PFSK-1 (cell line): ENCODE results near the gene MYH7B. TPM values are rescaled to one million over a fixed set of nuclear protein-coding genes. Genes with fewer than 3 reads are reported as not detected.

ENCODE experiments used
- FOXP2 ChIP-seq: optimal IDR thresholded peaks from 2 replicates; pipeline ENCODE3; 2011; ENCODE audit warnings: borderline replicate concordance, control low read depth, inconsistent platforms; ENCODE audit not compliant: insufficient read depth; ENCODE audit errors: extremely low read length, extremely low read depth
- POLR2AphosphoS5 ChIP-seq: IDR thresholded peaks from 2 replicates; pipeline ENCODE4 v1.6.1; 2012; ENCODE audit warnings: low read depth, mild to moderate bottlenecking, control low read depth, low read length, moderate library complexity
- REST ChIP-seq, 2 experiments: IDR thresholded peaks; 2 replicates each; pipeline versions ENCODE4 v1.6.1 to v1.8.0; 2011 to 2012; ENCODE audit warnings: low read depth in 2 of 2, low read length in 2 of 2, control low read depth in 1 of 2, inconsistent platforms in 1 of 2, mild to moderate bottlenecking in 1 of 2, moderate library complexity in 1 of 2; ENCODE audit not compliant: insufficient read depth in 1 of 2
- SIN3A ChIP-seq: IDR thresholded peaks from 2 replicates; pipeline ENCODE4 v1.6.1; 2012; ENCODE audit warnings: mild to moderate bottlenecking, low read length, moderate library complexity, borderline replicate concordance; ENCODE audit not compliant: insufficient read depth
- TAF1 ChIP-seq: IDR thresholded peaks from 2 replicates; pipeline ENCODE4 v1.6.1; 2012; ENCODE audit warnings: low read length, control low read depth, borderline replicate concordance; ENCODE audit not compliant: insufficient read depth
- polyA plus RNA-seq: library from polyadenylated mRNA; unstranded; fragments of >200 nt; gene quantifications from one replicate; pipeline ENCODE4 v1.2.1, GENCODE V29; 2012; ENCODE audit warnings: low read depth, missing spikeins; ENCODE audit not compliant: insufficient read length

Gene MYH7B
- polyA plus RNA-seq: 0.21 TPM

GRCh38 chr20:34955231-34956040 lies at the start of gene MYH7B, which contains the start of gene GSS:
Gene MYH7B (plus strand): TSS chr20:34955868. CDS start chr20:34978006, 22,138 bp downstream.
Gene GSS (minus strand): TSS chr20:34955806. CDS start chr20:34951852, 3,954 bp downstream.
- TF ChIP-seq REST (IDR thresholded peaks at IDR 0.05; ENCODE audit: insufficient read depth in 1 of 2, low read depth in 2 of 2, low read length in 2 of 2) (peak; percentile 55 to 67; a peak in 2 of 4 replicates), FOXP2 (peak; percentile 75), SIN3A (peak; percentile 80; the same call in 1 of the 2 replicates), POLR2AphosphoS5 (peak; percentile 95), TAF1 (peak; percentile 98)

GRCh38 chr20:34907616-34908469 lies 47.8 kb upstream of the MYH7B start:
- TF ChIP-seq SIN3A (0 out of 2 replicates have a peak, but pooled peaks have one; percentile 25), POLR2AphosphoS5 (0 out of 2 replicates have a peak, but pooled peaks have one; percentile 43), REST (IDR thresholded peaks at IDR 0.05; ENCODE audit: insufficient read depth in 1 of 2, low read depth in 2 of 2, low read length in 2 of 2) (no peak), TAF1 (no peak)

- TF ChIP-seq TAF1 (no peak), FOXP2 (no peak), POLR2AphosphoS5 (no peak), REST (IDR thresholded peaks at IDR 0.05; ENCODE audit: insufficient read depth in 1 of 2, low read depth in 2 of 2, low read length in 2 of 2) (no peak), SIN3A (no peak)
Measured at GRCh38 chr20:34915131-34915530, 40.5 kb upstream of the MYH7B start.

GRCh38 chr20:34915749-34916455 lies 39.8 kb upstream of the MYH7B start:
- TF ChIP-seq REST (IDR thresholded peaks at IDR 0.05; ENCODE audit: insufficient read depth in 1 of 2, low read depth in 2 of 2, low read length in 2 of 2): no peak
- no peak for TF ChIP-seq SIN3A
- no peak for TF ChIP-seq TAF1
- no peak for TF ChIP-seq POLR2AphosphoS5
- TF ChIP-seq FOXP2: no peak
